ENCODE data around the gene SLC9A9.

DNA sequence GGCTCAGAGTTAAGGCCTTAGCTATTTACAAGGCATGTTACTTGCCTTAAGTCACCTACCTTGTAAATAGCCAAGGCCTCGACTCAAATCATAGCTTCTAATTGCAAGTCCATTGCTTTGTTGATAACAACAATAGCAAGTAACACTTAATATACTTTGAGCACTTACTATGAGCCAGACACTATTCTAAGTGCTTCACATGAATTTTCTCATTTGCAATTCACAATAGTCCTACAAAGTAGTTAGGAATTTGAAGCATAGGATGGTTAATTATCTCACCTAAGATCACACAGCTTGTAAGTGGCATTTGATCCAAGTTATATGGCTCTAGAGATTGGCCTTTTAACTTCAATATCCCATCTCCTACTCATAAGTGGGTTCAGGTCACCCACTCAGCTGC is 28.4 kb downstream of the SLC9A9 start:
- TF ChIP-seq, protein P1, sequence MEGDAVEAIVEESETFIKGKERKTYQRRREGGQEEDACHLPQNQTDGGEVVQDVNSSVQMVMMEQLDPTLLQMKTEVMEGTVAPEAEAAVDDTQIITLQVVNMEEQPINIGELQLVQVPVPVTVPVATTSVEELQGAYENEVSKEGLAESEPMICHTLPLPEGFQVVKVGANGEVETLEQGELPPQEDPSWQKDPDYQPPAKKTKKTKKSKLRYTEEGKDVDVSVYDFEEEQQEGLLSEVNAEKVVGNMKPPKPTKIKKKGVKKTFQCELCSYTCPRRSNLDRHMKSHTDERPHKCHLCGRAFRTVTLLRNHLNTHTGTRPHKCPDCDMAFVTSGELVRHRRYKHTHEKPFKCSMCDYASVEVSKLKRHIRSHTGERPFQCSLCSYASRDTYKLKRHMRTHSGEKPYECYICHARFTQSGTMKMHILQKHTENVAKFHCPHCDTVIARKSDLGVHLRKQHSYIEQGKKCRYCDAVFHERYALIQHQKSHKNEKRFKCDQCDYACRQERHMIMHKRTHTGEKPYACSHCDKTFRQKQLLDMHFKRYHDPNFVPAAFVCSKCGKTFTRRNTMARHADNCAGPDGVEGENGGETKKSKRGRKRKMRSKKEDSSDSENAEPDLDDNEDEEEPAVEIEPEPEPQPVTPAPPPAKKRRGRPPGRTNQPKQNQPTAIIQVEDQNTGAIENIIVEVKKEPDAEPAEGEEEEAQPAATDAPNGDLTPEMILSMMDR (IDR thresholded peaks at IDR 0.05; ENCODE audit: low read depth, low read length, missing input control): no peak
- TF ChIP-seq, protein P2, sequence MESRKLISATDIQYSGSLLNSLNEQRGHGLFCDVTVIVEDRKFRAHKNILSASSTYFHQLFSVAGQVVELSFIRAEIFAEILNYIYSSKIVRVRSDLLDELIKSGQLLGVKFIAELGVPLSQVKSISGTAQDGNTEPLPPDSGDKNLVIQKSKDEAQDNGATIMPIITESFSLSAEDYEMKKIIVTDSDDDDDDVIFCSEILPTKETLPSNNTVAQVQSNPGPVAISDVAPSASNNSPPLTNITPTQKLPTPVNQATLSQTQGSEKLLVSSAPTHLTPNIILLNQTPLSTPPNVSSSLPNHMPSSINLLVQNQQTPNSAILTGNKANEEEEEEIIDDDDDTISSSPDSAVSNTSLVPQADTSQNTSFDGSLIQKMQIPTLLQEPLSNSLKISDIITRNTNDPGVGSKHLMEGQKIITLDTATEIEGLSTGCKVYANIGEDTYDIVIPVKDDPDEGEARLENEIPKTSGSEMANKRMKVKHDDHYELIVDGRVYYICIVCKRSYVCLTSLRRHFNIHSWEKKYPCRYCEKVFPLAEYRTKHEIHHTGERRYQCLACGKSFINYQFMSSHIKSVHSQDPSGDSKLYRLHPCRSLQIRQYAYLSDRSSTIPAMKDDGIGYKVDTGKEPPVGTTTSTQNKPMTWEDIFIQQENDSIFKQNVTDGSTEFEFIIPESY (IDR thresholded peaks at IDR 0.05): no peak
- TF ChIP-seq JUND (IDR thresholded peaks at IDR 0.05) (no peak), FOXA2 (IDR thresholded peaks at IDR 0.05) (no peak), TAF1 (conservative IDR thresholded peaks at IDR 0.05) (no peak)
